ENCODE results near the gene TRAF3.

GRCh38 chr14:102840771-102841528 lies 63.7 kb downstream of the TRAF3 start:
- no peak for TF ChIP-seq CTCF (IDR thresholded peaks at IDR 0.05; ENCODE audit: borderline replicate concordance, extremely low read depth, low read length, poor library complexity, severe bottlenecking)
- TF ChIP-seq EZH2 (IDR thresholded peaks at IDR 0.05; ENCODE audit: borderline replicate concordance, low read depth, low read length, severe bottlenecking) = no peak

Measured in DND-41 (cell line).